ENCODE measurements around the gene RNU1-2.
"Not testable (repeated sequence)": the region's sequence is repeated elsewhere in the genome, so short reads cannot be mapped to it uniquely, and the experiment has no call there.

DNA sequence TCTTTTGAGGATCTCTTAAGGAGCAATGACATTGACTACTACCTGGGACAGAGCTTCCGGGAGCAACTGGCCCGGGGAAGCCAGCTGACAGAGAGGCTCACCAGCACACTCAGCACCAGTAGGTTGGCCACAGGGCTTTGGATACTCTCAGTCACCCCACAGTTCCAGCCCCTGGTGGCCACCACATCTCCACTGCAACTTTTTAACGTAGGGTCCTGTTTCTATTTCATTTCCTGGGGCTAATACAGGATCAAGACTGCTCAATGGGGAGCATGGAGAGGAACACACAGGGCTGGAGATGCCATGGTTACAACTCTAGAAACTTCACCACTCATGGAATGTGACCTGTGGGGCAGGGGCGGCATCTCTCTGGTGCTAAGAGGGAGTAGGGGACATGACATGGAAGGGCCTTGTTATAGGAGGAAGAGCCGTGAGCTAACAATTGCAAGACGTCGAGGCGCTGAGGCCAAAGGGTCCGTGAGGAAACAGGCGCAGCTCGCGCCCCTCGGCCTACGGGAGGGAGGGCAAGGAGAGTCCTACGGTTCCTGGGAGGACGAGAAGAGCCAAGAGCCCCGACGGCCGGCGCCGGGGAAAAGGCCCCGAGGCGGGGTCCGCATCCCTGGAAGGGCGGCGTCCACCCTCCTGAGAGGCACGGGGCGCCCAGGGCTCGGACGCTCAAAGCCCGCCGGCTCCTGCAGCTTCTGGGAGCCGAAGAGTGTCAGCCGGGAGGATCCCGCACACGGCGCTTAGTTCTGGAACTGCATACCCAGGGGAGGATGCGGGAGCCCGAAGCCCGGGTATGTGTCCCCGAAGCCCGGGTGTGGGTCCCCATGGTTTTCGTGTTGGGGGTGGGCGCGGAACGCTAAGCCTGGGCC, 36.4 kb upstream of the RNU1-2 start:
- TF ChIP-seq, protein P1, sequence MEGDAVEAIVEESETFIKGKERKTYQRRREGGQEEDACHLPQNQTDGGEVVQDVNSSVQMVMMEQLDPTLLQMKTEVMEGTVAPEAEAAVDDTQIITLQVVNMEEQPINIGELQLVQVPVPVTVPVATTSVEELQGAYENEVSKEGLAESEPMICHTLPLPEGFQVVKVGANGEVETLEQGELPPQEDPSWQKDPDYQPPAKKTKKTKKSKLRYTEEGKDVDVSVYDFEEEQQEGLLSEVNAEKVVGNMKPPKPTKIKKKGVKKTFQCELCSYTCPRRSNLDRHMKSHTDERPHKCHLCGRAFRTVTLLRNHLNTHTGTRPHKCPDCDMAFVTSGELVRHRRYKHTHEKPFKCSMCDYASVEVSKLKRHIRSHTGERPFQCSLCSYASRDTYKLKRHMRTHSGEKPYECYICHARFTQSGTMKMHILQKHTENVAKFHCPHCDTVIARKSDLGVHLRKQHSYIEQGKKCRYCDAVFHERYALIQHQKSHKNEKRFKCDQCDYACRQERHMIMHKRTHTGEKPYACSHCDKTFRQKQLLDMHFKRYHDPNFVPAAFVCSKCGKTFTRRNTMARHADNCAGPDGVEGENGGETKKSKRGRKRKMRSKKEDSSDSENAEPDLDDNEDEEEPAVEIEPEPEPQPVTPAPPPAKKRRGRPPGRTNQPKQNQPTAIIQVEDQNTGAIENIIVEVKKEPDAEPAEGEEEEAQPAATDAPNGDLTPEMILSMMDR (IDR thresholded peaks at IDR 0.05): not testable (repeated sequence)
- not testable (repeated sequence) for TF ChIP-seq POLR2A, EP300, POLR2AphosphoS5 (IDR thresholded peaks at IDR 0.05)

All from suprapubic skin (tissue), 4 donors.